IgD-negative memory B cell (primary cell): ENCODE measurements around the gene EGFL6. TPM values are rescaled to one million over a fixed set of nuclear protein-coding genes. Genes with fewer than 3 reads are reported as not detected.

Experiments
- H3K27ac Mint-ChIP-seq, 3 donors: one replicate each; pipeline ENCODE4 v1.8.0; 2020 to 2022; ENCODE audit warnings: mild to moderate bottlenecking in 3 of 3, mixed read lengths in 3 of 3, moderate library complexity in 1 of 3
- H3K27me3 Mint-ChIP-seq: one replicate; pipeline ENCODE4 v1.8.0; 2021; ENCODE audit warnings: mixed read lengths
- H3K36me3 Mint-ChIP-seq: one replicate; pipeline ENCODE4 v1.8.0; 2020; ENCODE audit warnings: mild to moderate bottlenecking, mixed read lengths
- H3K4me1 Mint-ChIP-seq, 3 donors: one replicate each; pipeline ENCODE4 v1.8.0; 2020 to 2022; ENCODE audit warnings: mixed read lengths in 3 of 3, mild to moderate bottlenecking in 1 of 3
- H3K4me3 Mint-ChIP-seq, 4 donors: one replicate each; pipeline ENCODE4 v1.8.0; 2020 to 2022; ENCODE audit warnings: mild to moderate bottlenecking in 4 of 4, mixed read lengths in 4 of 4, moderate library complexity in 3 of 4
- H3K9me3 Mint-ChIP-seq, 3 donors: one replicate each; pipeline ENCODE4 v1.8.0; 2020 to 2021; ENCODE audit warnings: mixed read lengths in 3 of 3, mild to moderate bottlenecking in 1 of 3
- polyA plus RNA-seq: library from polyadenylated mRNA; unstranded; fragments of 300-500 nt; fragmentation: Illumina TruSeq; gene quantifications from one replicate; pipeline ENCODE4 v1.2.3, GENCODE V29; 2021

EGFL6 gene
- polyA plus RNA-seq, 1 donor from 2014 or later: not detected

- Mint-ChIP-seq H3K27ac (no peak overlapping the region), H3K4me3 (peak overlapping the region in 1 of 4 donors; percentile 30), H3K36me3 (no peaks in the 10 kb centered on the region), H3K4me1 (peaks cover 0 to 7% (median 4%) of the 10 kb centered on the region in 3 donors), H3K9me3 (peaks cover 0 to 2% (median 1%) of the 10 kb centered on the region in 3 donors), H3K27me3 (peaks cover 46% of the 10 kb centered on the region)
Observed at GRCh38 chrX:13570261-13570605, 832 bp downstream of the EGFL6 start.

- Mint-ChIP-seq H3K4me3 (no peak overlapping the region), H3K36me3 (no peaks in the 10 kb centered on the region), H3K27ac (no peak overlapping the region), H3K9me3 (peaks cover 1 to 4% (median 2%) of the 10 kb centered on the region in 3 donors), H3K4me1 (peaks cover 0 to 7% (median 4%) of the 10 kb centered on the region in 3 donors), H3K27me3 (peaks cover 44% of the 10 kb centered on the region)
Observed at GRCh38 chrX:13571136-13571535, 1.7 kb downstream of the EGFL6 start.

DNA sequence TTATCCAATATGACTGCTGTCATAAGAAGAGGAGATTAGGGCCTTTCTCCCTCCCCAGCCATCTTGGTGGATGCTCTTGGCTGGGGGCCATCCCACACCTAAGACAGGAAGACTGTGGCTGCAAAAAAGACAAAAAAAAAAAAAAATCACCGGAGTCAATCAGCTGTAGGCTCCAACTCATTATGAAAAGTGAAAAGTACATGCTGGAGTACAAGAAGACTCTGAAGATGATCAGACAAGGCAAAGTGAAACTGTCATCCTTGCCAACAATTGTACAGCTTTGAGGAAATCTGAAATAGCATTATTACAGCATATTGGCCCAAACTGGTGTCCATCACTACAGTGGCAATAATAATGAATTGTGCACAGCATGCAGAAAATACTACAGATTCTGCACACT, 5.2 kb downstream of the EGFL6 start:
- peaks cover 28% of the 10 kb centered on the region for H3K27me3 Mint-ChIP-seq
- peaks cover 0 to 4% (median 3%) of the 10 kb centered on the region in 3 donors for H3K4me1 Mint-ChIP-seq
- H3K9me3 Mint-ChIP-seq: peaks cover 0 to 4% (median 4%) of the 10 kb centered on the region in 3 donors
- no peak overlapping the region for H3K4me3 Mint-ChIP-seq
- no peak overlapping the region for H3K27ac Mint-ChIP-seq
- no peaks in the 10 kb centered on the region for H3K36me3 Mint-ChIP-seq

- no peaks in the 10 kb centered on the region for H3K36me3 Mint-ChIP-seq
- no peak overlapping the region for H3K4me3 Mint-ChIP-seq
- H3K9me3 Mint-ChIP-seq: peaks cover 2 to 4% (median 4%) of the 10 kb centered on the region in 3 donors
- no peaks in the 10 kb centered on the region for H3K4me1 Mint-ChIP-seq
- H3K27me3 Mint-ChIP-seq: peaks cover 12% of the 10 kb centered on the region
- H3K27ac Mint-ChIP-seq: no peak overlapping the region
Observed at GRCh38 chrX:13579661-13580060, 10.3 kb downstream of the EGFL6 start.

- peaks cover 19% of the 10 kb centered on the region for H3K27me3 Mint-ChIP-seq
Observed at GRCh38 chrX:13581554-13581953, 12.2 kb downstream of the EGFL6 start.

DNA sequence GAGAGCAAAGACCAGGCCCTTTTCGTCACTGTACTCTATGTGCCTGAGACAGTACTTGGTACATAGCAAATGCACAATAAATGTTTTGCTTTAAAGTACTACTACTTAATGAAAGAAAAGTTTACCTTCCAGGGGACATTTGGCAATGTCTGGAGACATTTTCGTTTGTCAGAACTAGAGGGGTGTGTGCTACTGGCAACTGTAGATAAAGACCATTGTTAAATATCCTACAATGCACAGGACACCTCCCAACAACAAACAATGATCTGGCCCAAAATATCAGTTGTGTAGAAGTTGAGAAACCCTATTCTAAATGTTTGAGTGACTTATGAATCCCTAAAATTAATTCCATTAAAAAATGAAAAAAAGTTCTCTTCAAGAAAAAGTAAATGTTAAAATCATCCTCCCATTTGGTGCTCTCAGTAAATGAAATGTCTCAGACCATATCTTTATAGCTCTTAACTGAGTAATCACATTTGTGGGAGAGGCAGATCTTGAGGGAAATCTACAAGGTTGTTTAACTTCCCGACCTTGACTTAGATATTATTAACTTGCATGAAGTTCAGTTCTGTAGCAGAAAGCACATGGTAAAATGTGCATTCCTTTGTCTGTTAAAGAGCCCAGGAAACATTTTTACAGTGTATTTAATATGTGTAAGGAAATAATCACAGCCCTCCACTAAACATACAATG, 18.5 kb downstream of the EGFL6 start:
- Mint-ChIP-seq H3K4me3 (no peak overlapping the region), H3K27me3 (peaks cover 21% of the 10 kb centered on the region), H3K36me3 (no peaks in the 10 kb centered on the region), H3K27ac (no peak overlapping the region), H3K9me3 (peaks cover 3 to 7% (median 4%) of the 10 kb centered on the region in 3 donors), H3K4me1 (peaks cover 0 to 4% (median 0%) of the 10 kb centered on the region in 3 donors)

More at GRCh38 chrX:13581554-13581953, 12.2 kb downstream of the EGFL6 start:
- H3K9me3 Mint-ChIP-seq: peaks cover under 1 to 7% (median 5%) of the 10 kb centered on the region in 3 donors
- no peak overlapping the region for H3K27ac Mint-ChIP-seq
- no peak overlapping the region for H3K4me3 Mint-ChIP-seq
- H3K4me1 Mint-ChIP-seq: no peaks in the 10 kb centered on the region
- H3K36me3 Mint-ChIP-seq: no peaks in the 10 kb centered on the region

GRCh38 chrX:13590207-13590606, 20.8 kb downstream of the EGFL6 start:
- Mint-ChIP-seq H3K4me3 (no peak overlapping the region), H3K27me3 (peaks cover 22% of the 10 kb centered on the region), H3K27ac (no peak overlapping the region)

GRCh38 chrX:13590914-13591313, 21.5 kb downstream of the EGFL6 start:
- H3K27me3 Mint-ChIP-seq: peaks cover 19% of the 10 kb centered on the region
- H3K4me1 Mint-ChIP-seq: peaks cover 0 to 4% (median 0%) of the 10 kb centered on the region in 3 donors
- H3K9me3 Mint-ChIP-seq: peaks cover 0 to 4% (median 3%) of the 10 kb centered on the region in 3 donors
- H3K27ac Mint-ChIP-seq: no peak overlapping the region
- no peak overlapping the region for H3K4me3 Mint-ChIP-seq
- no peaks in the 10 kb centered on the region for H3K36me3 Mint-ChIP-seq

More at GRCh38 chrX:13590207-13590606, 20.8 kb downstream of the EGFL6 start:
- no peaks in the 10 kb centered on the region for H3K36me3 Mint-ChIP-seq
- peaks cover 0 to 4% (median 0%) of the 10 kb centered on the region in 3 donors for H3K4me1 Mint-ChIP-seq
- peaks cover under 1 to 5% (median 4%) of the 10 kb centered on the region in 3 donors for H3K9me3 Mint-ChIP-seq

DNA sequence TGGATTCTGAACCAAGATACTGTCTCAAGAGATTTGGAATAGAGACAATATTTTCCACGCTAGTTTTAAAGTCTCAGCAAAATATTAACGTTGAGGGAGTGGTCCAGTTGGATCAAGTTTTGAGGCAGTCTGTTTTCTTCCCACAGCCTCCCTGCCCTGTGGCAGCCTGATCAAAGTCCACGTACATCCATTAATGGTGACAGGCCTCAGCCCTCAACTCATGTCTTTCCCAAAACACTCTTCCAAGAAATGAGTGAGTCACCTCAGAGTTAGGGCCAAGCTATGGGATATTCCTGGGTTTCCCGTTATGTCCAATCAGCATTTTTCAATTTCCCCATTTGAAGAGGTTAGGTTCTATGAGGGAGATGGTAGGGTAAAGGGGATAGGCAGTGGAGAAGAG, 28.5 kb downstream of the EGFL6 start:
- peaks cover 0 to 5% (median 0%) of the 10 kb centered on the region in 3 donors for H3K9me3 Mint-ChIP-seq
- no peaks in the 10 kb centered on the region for H3K4me1 Mint-ChIP-seq
- no peak overlapping the region for H3K27ac Mint-ChIP-seq
- H3K36me3 Mint-ChIP-seq: peaks cover 1% of the 10 kb centered on the region
- H3K4me3 Mint-ChIP-seq: peak overlapping the region in 1 of 4 donors; percentile 37
- peaks cover 33% of the 10 kb centered on the region for H3K27me3 Mint-ChIP-seq

GRCh38 chrX:13598877-13599276, 29.5 kb downstream of the EGFL6 start:
- H3K4me1 Mint-ChIP-seq: no peaks in the 10 kb centered on the region
- peaks cover 0 to 5% (median 2%) of the 10 kb centered on the region in 3 donors for H3K9me3 Mint-ChIP-seq
- no peak overlapping the region for H3K4me3 Mint-ChIP-seq
- H3K36me3 Mint-ChIP-seq: peaks cover 1% of the 10 kb centered on the region
- no peak overlapping the region for H3K27ac Mint-ChIP-seq
- peaks cover 29% of the 10 kb centered on the region for H3K27me3 Mint-ChIP-seq

DNA sequence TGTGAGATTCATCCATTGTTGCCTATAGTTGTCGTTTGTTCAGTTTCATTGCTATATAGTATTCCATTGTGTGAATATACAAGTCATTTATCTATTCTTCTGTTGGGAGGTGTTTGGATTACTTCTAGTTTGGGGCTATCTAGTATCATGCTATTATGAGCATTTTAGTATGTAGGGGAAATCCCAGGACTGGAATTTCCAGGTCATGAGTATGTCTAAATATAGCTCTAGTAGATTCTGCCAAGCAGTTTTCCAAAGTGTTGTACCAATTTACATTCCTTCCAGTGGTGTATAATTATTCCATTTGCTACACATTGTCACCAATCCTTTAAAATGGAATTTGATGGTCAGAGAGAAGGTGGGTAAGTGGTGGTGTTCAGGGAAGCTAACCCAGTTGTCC, 30.1 kb downstream of the EGFL6 start:
- peaks cover 29% of the 10 kb centered on the region for H3K27me3 Mint-ChIP-seq
- no peak overlapping the region for H3K27ac Mint-ChIP-seq
- no peak overlapping the region for H3K4me3 Mint-ChIP-seq
- H3K36me3 Mint-ChIP-seq: peaks cover 1% of the 10 kb centered on the region
- no peaks in the 10 kb centered on the region for H3K4me1 Mint-ChIP-seq
- H3K9me3 Mint-ChIP-seq: peaks cover 0 to 5% (median 2%) of the 10 kb centered on the region in 3 donors

DNA sequence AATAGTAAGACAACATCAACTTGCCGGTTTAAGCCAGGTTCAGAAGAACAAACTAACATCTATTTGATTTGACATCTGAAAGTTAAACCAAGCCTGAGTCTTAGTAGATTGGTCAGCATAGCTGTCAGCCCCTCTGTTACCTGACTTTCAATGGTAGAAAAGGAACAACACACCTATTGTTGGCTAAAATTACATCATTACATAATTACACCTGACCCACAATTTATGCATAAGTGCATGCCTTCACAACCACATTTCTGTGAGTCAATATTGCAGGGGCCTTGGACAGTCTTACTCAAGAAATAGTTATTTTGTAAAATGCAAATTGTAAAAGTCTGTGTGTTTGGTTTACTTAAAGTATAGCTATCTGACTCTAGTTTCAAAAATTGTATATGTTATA, 36.2 kb downstream of the EGFL6 start:
- H3K36me3 Mint-ChIP-seq: no peaks in the 10 kb centered on the region
- peaks cover 0 to 2% (median 0%) of the 10 kb centered on the region in 3 donors for H3K4me1 Mint-ChIP-seq
- no peak overlapping the region for H3K4me3 Mint-ChIP-seq
- H3K27ac Mint-ChIP-seq: no peak overlapping the region
- peaks cover 0 to 5% (median 2%) of the 10 kb centered on the region in 3 donors for H3K9me3 Mint-ChIP-seq
- H3K27me3 Mint-ChIP-seq: peaks cover 23% of the 10 kb centered on the region

DNA sequence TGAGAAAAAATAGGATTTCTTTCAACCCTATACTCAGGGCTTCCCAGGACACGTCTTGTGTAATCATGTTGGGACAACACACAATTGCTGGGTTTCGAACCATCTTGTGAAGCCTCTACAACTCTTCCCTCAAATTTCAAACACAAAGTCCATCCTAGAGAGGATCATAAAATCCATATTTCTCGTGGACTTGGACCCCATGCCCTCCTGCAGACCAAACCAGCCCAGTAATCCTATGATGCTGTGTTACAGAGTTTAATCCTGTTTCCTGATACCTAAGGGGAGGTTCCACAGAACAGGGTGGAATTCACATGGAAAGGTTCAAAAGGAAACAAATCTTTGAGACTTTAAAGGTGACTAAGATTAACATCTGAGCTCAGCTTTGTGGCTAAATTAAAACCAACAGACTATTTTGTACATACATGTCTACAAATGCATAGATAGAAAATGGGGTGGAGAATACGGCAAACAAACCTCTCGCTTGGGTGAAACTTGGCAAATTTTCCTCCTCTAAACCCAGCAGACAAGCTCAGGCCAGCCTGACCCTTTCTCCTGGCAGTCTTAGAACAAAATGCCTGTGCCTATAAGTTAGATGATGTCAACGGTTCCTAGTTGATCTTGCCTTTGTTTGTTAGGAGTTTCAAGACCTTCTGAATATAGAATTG, 38.1 kb downstream of the EGFL6 start:
- H3K4me3 Mint-ChIP-seq: no peak overlapping the region
- peaks cover 0 to 2% (median 0%) of the 10 kb centered on the region in 3 donors for H3K4me1 Mint-ChIP-seq
- no peaks in the 10 kb centered on the region for H3K36me3 Mint-ChIP-seq
- no peak overlapping the region for H3K27ac Mint-ChIP-seq
- H3K9me3 Mint-ChIP-seq: peaks cover 0 to 3% (median 2%) of the 10 kb centered on the region in 3 donors
- H3K27me3 Mint-ChIP-seq: peaks cover 15% of the 10 kb centered on the region

DNA sequence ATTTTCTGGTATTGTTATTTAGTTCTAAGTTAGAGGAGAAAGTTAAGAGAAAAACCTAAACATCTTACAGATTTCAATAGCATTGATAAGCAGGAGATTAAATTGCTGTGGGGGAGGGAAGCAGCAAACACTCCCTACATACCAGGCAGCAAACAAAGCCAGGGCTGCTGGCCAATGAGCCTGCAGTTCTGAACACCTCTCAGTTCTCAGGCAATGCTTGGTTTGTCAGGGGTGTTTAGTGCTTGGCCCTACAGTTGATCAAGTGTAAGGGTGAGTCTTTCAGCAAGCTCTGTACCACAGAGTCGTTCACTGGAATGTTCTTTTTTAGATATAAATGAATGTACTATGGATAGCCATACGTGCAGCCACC, 38.6 kb downstream of the EGFL6 start:
- Mint-ChIP-seq H3K9me3 (peaks cover 0 to 2% (median 0%) of the 10 kb centered on the region in 3 donors), H3K4me3 (no peak overlapping the region), H3K4me1 (peaks cover 0 to 2% (median 0%) of the 10 kb centered on the region in 3 donors), H3K27ac (no peak overlapping the region), H3K27me3 (peaks cover 12% of the 10 kb centered on the region), H3K36me3 (no peaks in the 10 kb centered on the region)

DNA sequence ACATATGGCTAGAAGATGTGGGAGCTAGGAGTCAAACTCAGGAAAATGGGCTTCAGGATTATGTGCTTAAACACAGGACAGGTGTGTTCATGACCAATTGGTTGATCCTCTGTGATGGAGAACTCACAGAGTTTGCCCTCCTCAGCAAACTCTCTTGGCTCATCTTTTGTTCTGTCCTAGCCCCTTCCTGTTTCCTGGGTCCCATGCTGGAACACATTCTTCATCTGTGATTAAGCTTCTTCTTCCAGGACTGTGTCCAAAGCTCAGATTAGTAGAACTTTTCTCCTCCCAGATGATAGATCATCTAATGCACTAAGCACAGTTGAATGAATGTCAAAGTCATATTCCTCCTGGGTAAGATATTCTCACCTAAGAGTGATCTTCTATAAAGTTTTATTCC, 44.8 kb downstream of the EGFL6 start:
- H3K4me3 Mint-ChIP-seq: no peak overlapping the region
- no peak overlapping the region for H3K27ac Mint-ChIP-seq
- peaks cover 8% of the 10 kb centered on the region for H3K27me3 Mint-ChIP-seq
- peaks cover 0 to 5% (median 2%) of the 10 kb centered on the region in 3 donors for H3K4me1 Mint-ChIP-seq
- H3K36me3 Mint-ChIP-seq: peaks cover 5% of the 10 kb centered on the region
- no peaks in the 10 kb centered on the region for H3K9me3 Mint-ChIP-seq
